SJSA1 (cell line): Measurements from ENCODE around the gene CXCR6. TPM values are rescaled to one million over a fixed set of nuclear protein-coding genes. Genes with fewer than 3 reads are reported as not detected.

Experiments
- DNase-seq, 2 experiments: peaks; one replicate each; pipeline ENCODE4 v3.0.0-alpha.2; 2015 to 2020; ENCODE audit warnings: low spot score in 2 of 2, low read depth in 1 of 2
- H3K27ac ChIP-seq: fragments of 250-450 bp; sonication (Bioruptor Pico); 2 replicates; pipeline ENCODE4 v1.5.1; 2020; ENCODE audit warnings: mild to moderate bottlenecking, moderate library complexity
- H3K27me3 ChIP-seq: fragments of 250-450 bp; sonication (Bioruptor Pico); replicated peaks from 2 replicates; pipeline ENCODE4 v1.5.1; 2020; ENCODE audit warnings: mild to moderate bottlenecking, moderate library complexity
- H3K36me3 ChIP-seq: fragments of 250-450 bp; sonication (Bioruptor Pico); 2 replicates; pipeline ENCODE4 v1.5.1; 2020; ENCODE audit warnings: mild to moderate bottlenecking
- H3K4me1 ChIP-seq: fragments of 250-450 bp; sonication (Bioruptor Pico); replicated peaks from 2 replicates; pipeline ENCODE4 v1.6.1; 2021; ENCODE audit warnings: mild to moderate bottlenecking
- H3K4me3 ChIP-seq: fragments of 250-450 bp; sonication (Bioruptor Pico); 2 replicates; pipeline ENCODE4 v1.5.1; 2020; ENCODE audit warnings: mild to moderate bottlenecking
- H3K9me3 ChIP-seq: fragments of 250-450 bp; sonication (Bioruptor Pico); replicated peaks from 2 replicates; pipeline ENCODE4 v1.5.1; 2020; ENCODE audit warnings: mild to moderate bottlenecking
- total RNA-seq: library from RNA; depleted of rRNA; stranded (reverse); fragments of >200 nt; shearing (Covaris generic); gene quantifications from 2 replicates; pipeline ENCODE4 v1.2.3, GENCODE V29; 2014

Gene CXCR6
- total RNA-seq, 1 experiment from 2014 or later = not detected

DNA sequence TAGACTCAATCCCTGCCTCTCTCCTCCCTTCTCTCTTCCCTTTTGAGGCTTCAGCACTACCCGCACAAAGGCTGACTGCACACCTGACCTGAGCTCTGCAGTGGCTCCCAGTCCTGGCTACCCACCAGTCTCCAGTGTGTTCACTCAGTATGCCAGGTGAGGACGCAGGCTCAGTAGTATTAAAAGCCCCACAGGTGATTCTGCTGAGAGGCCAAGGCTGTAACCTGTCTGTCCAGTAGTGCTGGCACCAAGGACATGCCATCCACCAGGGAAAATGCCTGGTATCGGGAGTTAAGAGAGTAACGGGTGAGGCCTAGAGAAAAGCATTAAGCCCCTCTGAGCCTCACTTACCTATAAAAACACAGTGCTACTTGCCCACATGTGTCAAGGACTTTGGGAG, 31.4 kb downstream of the CXCR6 start:
- H3K36me3 ChIP-seq = peaks cover 5% of the 10 kb centered on the region; the same call in 1 of the 2 replicates
- H3K27me3 ChIP-seq = no peaks in the 10 kb centered on the region
- no peaks in the 10 kb centered on the region for H3K9me3 ChIP-seq
- no peak for DNase-seq
- no peak overlapping the region for H3K4me3 ChIP-seq
- H3K4me1 ChIP-seq = peaks cover 13% of the 10 kb centered on the region
- H3K27ac ChIP-seq = no peak overlapping the region

DNA sequence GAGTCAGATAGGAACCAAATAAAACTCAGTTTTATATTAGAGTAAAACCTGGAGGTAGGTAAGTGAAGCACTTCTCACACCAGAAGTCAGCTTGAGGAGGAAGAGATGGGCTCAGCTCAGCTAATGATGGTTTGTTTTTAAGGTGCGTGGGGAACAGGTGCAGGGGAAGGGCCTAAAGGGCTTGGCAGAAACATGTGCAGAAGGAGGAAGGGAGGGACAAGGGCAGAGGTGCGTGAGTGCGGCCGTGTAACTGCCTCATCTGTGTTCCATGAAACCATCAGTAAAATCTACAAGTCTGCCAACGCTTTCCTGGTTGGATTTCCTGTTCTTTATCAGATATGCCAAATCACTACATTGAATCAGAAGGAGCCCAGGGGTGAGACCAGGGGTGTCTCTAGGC, 32.4 kb downstream of the CXCR6 start:
- Histone ChIP-seq H3K4me3 (no peak overlapping the region), H3K27me3 (no peaks in the 10 kb centered on the region), H3K36me3 (peaks cover 7% of the 10 kb centered on the region; the same call in 1 of the 2 replicates), H3K4me1 (peaks cover 13% of the 10 kb centered on the region), H3K27ac (no peak overlapping the region), H3K9me3 (no peaks in the 10 kb centered on the region)
- DNase-seq = no peak

DNA sequence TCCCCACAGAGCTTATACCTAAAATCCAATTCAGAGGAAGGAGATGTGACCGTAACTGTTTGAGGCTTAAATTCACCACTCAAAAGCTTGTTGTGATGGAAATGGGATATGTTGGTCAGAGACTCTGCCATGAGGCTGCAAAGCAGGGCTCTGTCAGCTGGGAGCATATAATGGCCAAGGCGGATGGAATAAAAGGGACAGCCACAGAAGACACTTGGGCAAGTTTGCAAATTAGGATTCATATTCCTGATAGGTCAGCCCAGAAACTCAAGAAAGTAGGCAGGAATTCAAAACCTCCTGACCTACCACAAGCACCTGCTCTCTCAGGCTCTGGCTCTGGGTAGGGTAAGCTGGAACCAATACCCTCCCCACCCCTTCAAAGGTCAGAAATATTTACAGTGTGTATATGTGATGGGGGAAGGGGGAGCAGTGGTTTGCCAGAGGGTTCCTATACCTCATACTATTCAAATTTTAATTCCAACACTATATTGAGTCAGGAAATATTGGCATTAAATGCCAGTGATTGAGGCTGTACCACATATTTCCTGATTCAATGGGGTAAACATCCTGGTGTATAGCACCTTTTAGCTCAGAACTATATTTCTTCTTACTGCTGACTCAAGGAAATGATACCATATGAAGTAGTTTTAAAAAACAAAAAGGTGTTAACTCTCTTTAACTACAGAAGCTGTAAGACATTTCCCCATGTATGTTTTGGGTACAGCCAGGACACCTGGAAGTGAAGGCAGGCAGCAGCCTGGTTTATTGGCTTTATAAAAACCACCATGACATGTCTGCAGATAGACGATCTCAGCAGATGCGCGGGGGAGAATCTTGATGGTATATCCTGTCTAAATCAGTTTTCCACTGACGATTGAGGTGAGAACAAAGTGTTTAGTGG, 33.2 kb downstream of the CXCR6 start:
- peaks cover 18% of the 10 kb centered on the region for H3K4me1 ChIP-seq
- DNase-seq = no peak
- no peak overlapping the region for H3K27ac ChIP-seq
- H3K9me3 ChIP-seq = no peaks in the 10 kb centered on the region
- H3K36me3 ChIP-seq = peaks cover 12% of the 10 kb centered on the region; the same call in 1 of the 2 replicates
- no peak overlapping the region for H3K4me3 ChIP-seq
- no peaks in the 10 kb centered on the region for H3K27me3 ChIP-seq

DNA sequence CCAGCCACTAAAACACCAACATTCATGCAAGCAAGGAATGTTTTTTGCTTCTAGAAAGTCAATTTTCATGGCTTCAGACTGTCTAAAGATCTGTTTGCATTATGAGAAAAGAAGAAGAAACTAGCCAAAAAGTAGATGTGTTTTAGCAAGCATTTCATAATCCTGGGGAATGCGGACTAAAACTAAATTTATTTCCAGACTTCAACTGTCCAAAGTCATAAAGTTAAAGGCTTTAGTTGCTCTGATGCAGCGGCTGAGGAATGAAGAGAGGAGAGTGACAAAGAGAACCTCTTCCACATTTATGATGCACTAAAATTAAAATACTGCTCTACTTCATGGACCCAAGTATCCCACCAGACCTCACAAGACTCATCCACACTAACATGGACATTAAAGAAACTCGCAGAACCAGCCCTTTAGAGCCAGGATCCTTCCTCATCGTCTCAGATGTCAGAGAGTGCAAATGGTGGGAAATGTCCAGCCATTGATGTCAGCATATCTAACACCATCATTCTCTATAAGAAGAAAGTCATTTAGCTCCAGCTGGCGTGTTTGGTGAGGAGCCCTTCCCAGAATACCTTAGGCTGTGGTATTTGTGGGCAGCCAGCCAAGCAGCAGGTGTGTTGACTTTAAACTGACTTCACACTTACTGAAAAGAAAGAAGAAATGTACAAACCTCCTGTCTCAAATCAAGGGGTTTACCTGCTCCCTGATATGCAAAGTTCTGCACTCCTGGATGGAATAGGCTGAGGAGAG, 34.9 kb downstream of the CXCR6 start:
- DNase-seq = no peak
- Histone ChIP-seq H3K36me3 (peaks cover 21% of the 10 kb centered on the region), H3K4me3 (no peak overlapping the region), H3K27me3 (no peaks in the 10 kb centered on the region), H3K4me1 (peaks cover 10% of the 10 kb centered on the region), H3K27ac (no peak overlapping the region), H3K9me3 (no peaks in the 10 kb centered on the region)

DNA sequence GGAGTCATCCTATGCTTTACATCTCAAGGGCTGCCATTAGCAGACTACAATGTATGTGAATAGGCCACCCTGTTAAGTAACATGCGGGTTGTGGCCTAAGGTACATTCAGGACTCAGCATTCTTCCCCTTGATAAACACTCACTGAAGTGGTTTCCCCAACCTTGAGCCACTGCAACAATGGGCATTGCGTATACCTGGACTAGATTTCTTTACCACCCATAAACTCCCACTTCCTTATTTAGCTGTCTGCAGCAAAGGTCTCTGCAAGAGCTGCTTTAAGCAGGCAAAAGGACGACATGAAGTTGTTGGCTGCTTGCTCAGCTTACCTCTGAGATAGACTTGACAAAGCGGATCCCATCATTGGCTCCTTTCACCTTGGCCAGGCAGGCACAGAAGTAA, 36.1 kb downstream of the CXCR6 start:
- peaks cover 24% of the 10 kb centered on the region for H3K36me3 ChIP-seq

DNA sequence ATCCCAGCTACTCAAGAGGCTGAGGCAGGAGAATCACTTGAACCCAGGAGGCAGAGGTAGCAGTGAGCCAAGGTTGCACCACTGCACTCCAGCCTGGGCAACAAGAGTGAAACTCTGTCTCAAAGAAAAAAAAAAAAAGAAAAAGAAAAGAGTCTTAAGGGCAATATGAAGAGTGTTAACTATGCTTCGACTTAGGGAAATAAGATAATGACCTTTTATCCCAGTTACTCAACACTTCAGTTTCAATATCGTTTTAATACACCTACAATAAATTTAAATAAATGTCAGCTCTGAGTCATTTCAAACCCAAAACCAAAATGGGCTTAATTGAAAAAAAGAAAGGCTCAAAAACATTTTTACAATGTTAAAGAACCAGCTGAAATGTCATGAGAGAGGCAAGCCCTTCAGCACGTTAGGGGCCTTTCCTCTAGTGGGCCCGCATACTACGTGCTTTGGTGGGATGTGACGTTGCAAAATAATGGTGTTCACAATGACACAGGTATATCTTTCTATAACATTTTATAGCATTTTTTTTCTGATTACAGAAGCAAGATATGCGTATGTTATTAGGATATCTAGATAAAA, 37.1 kb downstream of the CXCR6 start:
- H3K27me3 ChIP-seq = no peaks in the 10 kb centered on the region
- H3K4me1 ChIP-seq = peaks cover 8% of the 10 kb centered on the region
- peaks cover 24% of the 10 kb centered on the region for H3K36me3 ChIP-seq
- H3K27ac ChIP-seq = no peak overlapping the region
- no peak for DNase-seq
- H3K4me3 ChIP-seq = no peak overlapping the region
- H3K9me3 ChIP-seq = no peaks in the 10 kb centered on the region

More for the DNA sequence above, 36.1 kb downstream of the CXCR6 start:
- peaks cover 8% of the 10 kb centered on the region for H3K4me1 ChIP-seq
- H3K9me3 ChIP-seq = no peaks in the 10 kb centered on the region
- DNase-seq = no peak
- no peak overlapping the region for H3K27ac ChIP-seq
- H3K4me3 ChIP-seq = no peak overlapping the region
- no peaks in the 10 kb centered on the region for H3K27me3 ChIP-seq

DNA sequence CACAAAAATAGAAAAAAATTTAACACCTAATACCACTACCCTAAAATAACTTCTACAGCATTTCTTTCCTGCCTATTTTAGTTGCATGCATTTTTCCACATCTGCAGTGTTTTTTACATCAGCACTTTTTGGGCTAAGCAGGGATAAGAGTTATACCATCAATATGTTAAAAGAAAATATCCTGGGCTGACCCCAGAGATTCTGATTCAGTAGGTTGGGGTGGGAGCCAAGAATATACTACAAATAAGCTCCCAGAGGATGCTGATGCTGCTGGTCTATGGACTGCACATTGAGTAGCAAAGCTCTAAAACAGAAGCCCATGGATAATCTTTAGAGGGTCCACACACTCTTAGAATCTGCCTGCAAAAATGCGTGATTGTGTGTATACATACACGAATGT, 37.6 kb downstream of the CXCR6 start:
- DNase-seq = no peak
- Histone ChIP-seq H3K4me3 (no peak overlapping the region), H3K27ac (no peak overlapping the region), H3K27me3 (no peaks in the 10 kb centered on the region), H3K4me1 (peaks cover 11% of the 10 kb centered on the region), H3K9me3 (no peaks in the 10 kb centered on the region), H3K36me3 (peaks cover 24% of the 10 kb centered on the region)

DNA sequence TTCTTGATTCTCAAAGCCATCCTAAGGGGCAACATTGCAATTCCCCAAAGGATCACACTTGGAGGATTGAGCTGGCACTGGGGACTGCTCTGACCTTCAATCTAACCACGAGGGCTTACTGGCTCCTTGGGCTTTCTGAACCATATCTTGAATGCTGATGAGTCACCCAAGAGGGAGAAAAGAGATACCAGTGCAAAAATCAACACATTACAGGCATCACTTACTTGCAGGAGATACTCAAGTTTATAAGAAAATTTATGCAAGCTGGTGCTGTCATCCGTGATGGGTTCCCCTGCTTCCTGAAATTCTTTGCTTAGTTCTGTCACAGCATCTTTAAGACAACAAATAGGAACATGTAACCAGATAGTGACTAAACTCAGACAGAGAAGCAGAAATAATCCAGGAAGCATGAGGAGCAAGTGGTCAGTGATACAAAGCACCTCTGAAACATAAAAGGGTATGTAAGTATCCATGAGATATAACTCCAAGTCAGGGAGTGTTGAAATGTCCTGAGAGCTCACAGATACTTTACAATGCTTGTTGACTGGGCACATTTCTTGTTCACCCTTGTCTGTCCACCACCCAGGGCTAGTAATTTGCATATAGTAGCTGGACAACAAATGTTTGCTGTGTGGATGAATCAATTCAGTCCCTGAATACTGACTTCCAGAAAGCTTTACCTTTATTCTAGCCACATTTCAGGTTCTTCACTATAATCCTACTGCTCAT, 38.2 kb downstream of the CXCR6 start:
- Histone ChIP-seq H3K27ac (no peak overlapping the region), H3K4me3 (no peak overlapping the region), H3K36me3 (peaks cover 24% of the 10 kb centered on the region), H3K4me1 (peaks cover 18% of the 10 kb centered on the region), H3K9me3 (no peaks in the 10 kb centered on the region), H3K27me3 (no peaks in the 10 kb centered on the region)
- no peak for DNase-seq

DNA sequence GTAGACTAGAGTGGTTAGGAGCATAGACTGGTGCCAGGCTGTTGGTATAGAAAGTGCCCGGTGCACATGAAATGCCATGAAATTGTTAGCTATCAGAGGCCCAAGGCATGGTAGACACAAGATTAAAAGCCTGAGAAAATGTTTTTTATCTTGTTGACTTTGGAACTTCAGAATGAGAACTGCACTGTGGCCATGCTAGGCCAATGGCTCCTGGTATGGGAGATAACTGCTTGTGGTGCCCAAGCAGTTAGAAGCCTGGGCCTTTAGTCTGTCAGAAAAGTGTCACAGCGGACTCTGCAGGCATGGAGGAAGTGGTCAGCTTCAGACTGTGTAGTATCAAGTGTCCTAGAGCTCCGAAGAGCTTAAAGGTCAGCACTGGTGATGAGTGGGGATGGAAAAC, 40.5 kb downstream of the CXCR6 start:
- Histone ChIP-seq H3K4me1 (peaks cover 41% of the 10 kb centered on the region), H3K9me3 (no peaks in the 10 kb centered on the region), H3K27ac (no peak overlapping the region)

DNA sequence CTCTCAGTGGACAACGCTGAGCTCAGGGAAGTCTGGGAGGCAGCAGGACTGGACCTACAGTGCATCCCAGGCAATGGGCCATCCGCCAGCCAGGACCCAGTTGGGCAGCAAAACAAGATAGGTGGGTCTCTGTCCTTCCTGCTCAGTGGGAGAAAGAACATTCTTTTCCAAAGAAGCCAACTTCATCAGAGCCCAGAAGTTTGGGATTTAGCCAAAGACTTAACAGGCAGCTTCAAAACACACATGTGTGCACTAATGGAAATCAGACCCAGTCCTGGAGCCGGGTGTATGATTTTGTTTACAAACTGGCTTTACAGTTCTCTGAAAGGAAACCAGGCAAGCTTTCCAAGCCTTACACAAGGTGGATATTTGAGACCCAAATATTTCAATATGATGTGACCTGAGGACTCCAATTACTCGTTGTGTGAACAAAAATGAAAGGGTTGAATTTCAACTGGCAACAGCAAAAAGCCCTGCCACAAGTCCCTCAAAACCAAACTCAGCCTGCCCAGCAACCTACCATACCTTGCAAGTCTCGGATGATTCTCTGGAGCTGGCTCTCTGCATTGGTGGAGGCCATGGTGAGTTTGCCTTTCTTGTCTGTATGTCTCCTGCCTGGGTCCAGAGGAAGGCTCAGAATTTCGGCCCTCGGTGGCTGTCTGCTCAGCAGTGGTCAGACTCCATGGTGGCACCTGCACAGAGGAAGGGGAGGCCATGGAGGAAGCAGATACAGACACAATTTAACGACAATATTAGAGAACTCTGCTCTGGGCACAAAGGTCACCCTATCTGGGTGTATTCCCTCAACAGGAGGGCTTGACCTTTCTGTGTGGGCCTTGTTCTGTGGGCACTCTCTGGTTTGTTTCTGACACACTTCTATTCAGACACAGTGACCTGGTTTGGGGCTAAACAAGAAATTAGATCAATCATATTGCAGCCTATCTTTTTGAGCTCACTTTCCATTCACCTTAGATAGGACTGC, 41.4 kb downstream of the CXCR6 start:
- no peaks in the 10 kb centered on the region for H3K9me3 ChIP-seq
- peaks cover 49% of the 10 kb centered on the region for H3K4me1 ChIP-seq
- peaks cover 23% of the 10 kb centered on the region for H3K36me3 ChIP-seq
- H3K27ac ChIP-seq = no peak overlapping the region
- no peaks in the 10 kb centered on the region for H3K27me3 ChIP-seq
- no peak for DNase-seq
- H3K4me3 ChIP-seq = no peak overlapping the region

More for the DNA sequence above, 40.5 kb downstream of the CXCR6 start:
- DNase-seq = no peak
- Histone ChIP-seq H3K36me3 (peaks cover 28% of the 10 kb centered on the region), H3K4me3 (no peak overlapping the region), H3K27me3 (no peaks in the 10 kb centered on the region)

DNA sequence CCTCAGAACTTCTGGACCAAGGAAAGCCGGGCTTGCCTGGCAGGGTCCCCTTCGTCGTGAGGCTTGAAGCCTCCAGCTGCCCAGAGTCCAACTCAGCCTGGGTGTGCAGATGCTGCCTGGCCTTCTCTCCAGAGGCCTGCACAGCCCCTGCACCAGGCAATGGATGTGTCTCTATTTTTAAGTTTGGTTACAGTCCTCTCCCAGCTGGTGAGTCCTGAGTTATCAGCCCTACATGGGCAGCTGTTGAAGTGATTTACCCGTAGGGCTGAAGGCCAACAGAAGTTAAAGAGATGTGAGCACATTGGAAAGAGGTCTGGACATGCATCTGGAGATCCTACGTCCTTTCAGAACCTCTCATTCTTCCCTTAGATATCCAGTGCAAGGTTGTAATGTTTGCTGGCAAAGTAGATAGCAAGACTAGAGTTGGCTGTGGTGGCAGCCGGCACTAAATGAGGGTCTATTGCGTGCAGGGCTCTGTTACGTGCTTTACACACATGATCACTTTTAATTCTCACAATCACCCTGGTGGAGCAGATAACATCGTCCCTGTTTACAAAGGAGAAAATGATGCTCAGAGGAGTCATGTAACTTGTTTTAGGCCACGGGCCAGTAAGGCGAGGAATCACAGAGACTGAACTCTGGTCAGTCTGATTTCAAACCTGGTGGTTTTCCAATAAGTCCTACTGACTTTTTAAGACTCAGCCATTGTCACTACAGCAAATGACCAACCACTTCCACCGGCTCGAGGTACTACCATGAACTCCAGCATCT, 42.5 kb downstream of the CXCR6 start:
- H3K27me3 ChIP-seq = no peaks in the 10 kb centered on the region
- peaks cover 50% of the 10 kb centered on the region for H3K4me1 ChIP-seq
- DNase-seq = no peak
- peaks cover 20% of the 10 kb centered on the region for H3K36me3 ChIP-seq
- H3K4me3 ChIP-seq = no peak overlapping the region
- no peaks in the 10 kb centered on the region for H3K9me3 ChIP-seq
- H3K27ac ChIP-seq = peak overlapping the region; percentile 77
